DOHH2 (cell line): Measurements from ENCODE around the gene CBX7.

Experiments used
- H3F3A ChIP-seq: fragments of 200-600 bp; sonication (generic), shearing (Covaris generic); 2 replicates; pipeline ENCODE4 v1.6.0; 2016; ENCODE audit warnings: antibody characterized with exemption, mild to moderate bottlenecking; ENCODE audit not compliant: control insufficient read depth, insufficient read depth
- H3K27ac ChIP-seq: fragments of 200-600 bp; sonication (generic); 2 replicates; pipeline ENCODE4 v1.5.1; 2014; ENCODE audit warnings: low read depth, mild to moderate bottlenecking, low read length, moderate library complexity
- H3K27me3 ChIP-seq: fragments of 200-600 bp; sonication (generic); 2 replicates; pipeline ENCODE4 v1.6.1; 2014; ENCODE audit warnings: mild to moderate bottlenecking, low read length, mixed read lengths; ENCODE audit not compliant: control insufficient read depth
- H3K36me3 ChIP-seq: fragments of 200-600 bp; sonication (generic); 2 replicates; pipeline ENCODE4 v1.6.1; 2014; ENCODE audit warnings: mild to moderate bottlenecking, low read length, moderate library complexity, mixed read lengths; ENCODE audit not compliant: control insufficient read depth
- H3K4me1 ChIP-seq: fragments of 200-600 bp; sonication (generic); 2 replicates; pipeline ENCODE4 v1.6.1; 2014; ENCODE audit warnings: mild to moderate bottlenecking, low read length, mixed read lengths; ENCODE audit not compliant: control insufficient read depth
- H3K4me2 ChIP-seq: fragments of 200-600 bp; sonication (generic); 2 replicates; pipeline ENCODE4 v1.6.0; 2014; ENCODE audit warnings: mild to moderate bottlenecking, low read length, moderate library complexity
- H3K4me3 ChIP-seq: fragments of 200-600 bp; sonication (generic); 2 replicates; pipeline ENCODE4 v1.5.1; 2014; ENCODE audit warnings: mild to moderate bottlenecking, low read length, mixed read lengths
- H3K79me2 ChIP-seq: fragments of 200-600 bp; sonication (generic); 2 replicates; pipeline ENCODE4 v1.6.1; 2014; ENCODE audit warnings: mild to moderate bottlenecking, low read length, mixed read lengths; ENCODE audit not compliant: control insufficient read depth
- H3K9me2 ChIP-seq: fragments of 200-600 bp; sonication (generic); replicated peaks from 2 replicates; pipeline ENCODE4 v1.6.1; 2014; ENCODE audit warnings: mild to moderate bottlenecking, low read length, mixed read lengths; ENCODE audit not compliant: control insufficient read depth
- H3K9me3 ChIP-seq: fragments of 200-600 bp; sonication (generic); 2 replicates; pipeline ENCODE4 v1.6.1; 2014; ENCODE audit warnings: antibody characterized with exemption, low read length, mixed read lengths; ENCODE audit not compliant: control insufficient read depth, insufficient read depth
- H4K20me1 ChIP-seq: fragments of 200-600 bp; sonication (generic); 2 replicates; pipeline ENCODE4 v1.6.0; 2014; ENCODE audit warnings: low read depth, mild to moderate bottlenecking, antibody characterized with exemption, low read length, moderate library complexity; ENCODE audit not compliant: control insufficient read depth, insufficient read depth
- EZH2phosphoT487 ChIP-seq: fragments of 200-600 bp; sonication (generic); IDR thresholded peaks from 2 replicates; pipeline ENCODE4 v1.6.1; 2017; ENCODE audit warnings: borderline replicate concordance, mild to moderate bottlenecking, antibody characterized with exemption, low read length, moderate library complexity, mixed read lengths
- TF ChIP-seq, protein P1 (sequence below): fragments of 200-600 bp; sonication (generic); IDR thresholded peaks from one replicate; pipeline ENCODE4 v1.5.1; 2014; ENCODE audit warnings: antibody characterized with exemption, mild to moderate bottlenecking, low read depth, low read length; ENCODE audit not compliant: poor library complexity, severe bottlenecking

Gene CBX7

DNA sequence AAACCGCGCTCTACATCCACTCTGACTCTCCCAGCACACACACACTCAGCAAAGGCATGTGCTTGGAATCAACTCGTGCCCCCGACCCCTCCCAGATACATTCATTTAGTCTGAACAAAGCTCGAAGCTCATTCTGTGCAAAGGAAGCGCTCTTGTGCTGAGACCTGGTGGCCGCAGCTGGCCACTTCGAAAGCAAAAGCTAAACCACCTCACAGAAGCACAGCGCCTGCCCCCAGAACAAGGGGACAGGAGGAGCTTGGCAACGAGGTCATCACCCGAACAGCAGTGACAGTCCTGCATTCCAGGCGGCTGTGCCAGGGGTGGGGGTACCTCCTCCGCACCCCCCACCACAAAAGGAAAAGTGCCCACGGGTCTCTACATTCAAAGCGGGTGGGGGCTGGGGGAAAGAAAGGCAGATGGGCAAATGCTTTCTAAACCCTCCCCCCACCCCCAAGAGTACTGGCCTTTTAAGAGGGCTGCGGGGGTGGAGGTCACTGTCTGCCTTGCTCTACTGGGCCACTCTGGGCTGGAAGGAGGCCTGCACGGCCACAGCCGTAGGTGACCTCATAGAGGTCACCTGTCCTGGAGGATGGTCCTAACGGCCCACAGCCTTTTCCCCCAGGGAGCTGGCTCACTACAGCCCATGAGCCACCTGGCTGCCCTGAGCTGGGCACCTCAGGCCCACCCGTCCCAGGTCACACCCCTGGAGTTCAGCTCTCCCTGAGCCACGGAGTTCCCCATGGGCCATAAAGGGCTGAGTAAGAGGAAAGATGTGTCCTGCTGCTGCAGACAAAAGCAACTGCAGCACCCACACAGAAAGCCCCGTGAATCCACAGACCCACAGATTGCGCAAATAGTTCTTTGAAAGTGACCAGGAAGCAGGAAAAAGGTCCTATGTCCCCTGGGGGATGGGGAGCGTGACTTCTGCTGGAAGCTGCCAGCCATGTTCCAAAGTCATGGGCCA lies 21.3 kb downstream of the CBX7 start:
- no peak for TF ChIP-seq EZH2phosphoT487
- TF ChIP-seq, protein P1, sequence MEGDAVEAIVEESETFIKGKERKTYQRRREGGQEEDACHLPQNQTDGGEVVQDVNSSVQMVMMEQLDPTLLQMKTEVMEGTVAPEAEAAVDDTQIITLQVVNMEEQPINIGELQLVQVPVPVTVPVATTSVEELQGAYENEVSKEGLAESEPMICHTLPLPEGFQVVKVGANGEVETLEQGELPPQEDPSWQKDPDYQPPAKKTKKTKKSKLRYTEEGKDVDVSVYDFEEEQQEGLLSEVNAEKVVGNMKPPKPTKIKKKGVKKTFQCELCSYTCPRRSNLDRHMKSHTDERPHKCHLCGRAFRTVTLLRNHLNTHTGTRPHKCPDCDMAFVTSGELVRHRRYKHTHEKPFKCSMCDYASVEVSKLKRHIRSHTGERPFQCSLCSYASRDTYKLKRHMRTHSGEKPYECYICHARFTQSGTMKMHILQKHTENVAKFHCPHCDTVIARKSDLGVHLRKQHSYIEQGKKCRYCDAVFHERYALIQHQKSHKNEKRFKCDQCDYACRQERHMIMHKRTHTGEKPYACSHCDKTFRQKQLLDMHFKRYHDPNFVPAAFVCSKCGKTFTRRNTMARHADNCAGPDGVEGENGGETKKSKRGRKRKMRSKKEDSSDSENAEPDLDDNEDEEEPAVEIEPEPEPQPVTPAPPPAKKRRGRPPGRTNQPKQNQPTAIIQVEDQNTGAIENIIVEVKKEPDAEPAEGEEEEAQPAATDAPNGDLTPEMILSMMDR = no peak
- Histone ChIP-seq H3F3A (no peaks in the 10 kb centered on the region), H3K4me2 (no peak overlapping the region), H3K9me2 (no peaks in the 10 kb centered on the region), H3K27ac (no peak overlapping the region), H3K9me3 (no peaks in the 10 kb centered on the region), H3K4me3 (no peak overlapping the region), H3K27me3 (peaks cover 3% of the 10 kb centered on the region; the same call in 1 of the 2 replicates), H3K36me3 (no peaks in the 10 kb centered on the region), H3K79me2 (no peaks in the 10 kb centered on the region), H4K20me1 (no peaks in the 10 kb centered on the region), H3K4me1 (no peaks in the 10 kb centered on the region)

DNA sequence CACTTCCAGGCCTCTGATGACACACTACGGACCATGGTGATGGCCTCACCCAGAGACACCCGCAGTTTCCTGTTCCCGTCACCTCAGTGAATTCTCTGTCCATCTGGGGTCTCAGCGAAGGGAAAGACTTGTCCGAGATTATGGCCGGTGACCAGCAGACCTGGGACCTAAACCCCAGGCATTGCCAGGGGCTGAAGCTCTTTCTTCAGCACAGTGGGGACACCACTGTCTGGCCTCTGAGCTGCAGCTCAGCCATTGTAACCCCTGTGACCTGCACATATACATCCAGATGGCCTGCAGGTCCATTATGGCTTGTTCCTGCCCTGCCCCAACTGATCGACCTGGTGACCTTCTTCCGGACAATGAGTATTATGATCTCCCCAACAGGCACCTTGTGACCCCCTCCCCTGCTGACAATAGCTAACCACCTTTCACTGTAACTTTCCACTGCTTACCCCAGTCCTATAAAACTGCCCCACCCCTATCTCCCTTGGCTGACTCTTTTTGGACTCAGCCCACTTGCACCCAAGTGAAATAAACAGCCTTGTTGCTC lies 22.3 kb downstream of the CBX7 start:
- no peaks in the 10 kb centered on the region for H3K9me3 ChIP-seq
- H3K4me2 ChIP-seq = no peak overlapping the region

DNA sequence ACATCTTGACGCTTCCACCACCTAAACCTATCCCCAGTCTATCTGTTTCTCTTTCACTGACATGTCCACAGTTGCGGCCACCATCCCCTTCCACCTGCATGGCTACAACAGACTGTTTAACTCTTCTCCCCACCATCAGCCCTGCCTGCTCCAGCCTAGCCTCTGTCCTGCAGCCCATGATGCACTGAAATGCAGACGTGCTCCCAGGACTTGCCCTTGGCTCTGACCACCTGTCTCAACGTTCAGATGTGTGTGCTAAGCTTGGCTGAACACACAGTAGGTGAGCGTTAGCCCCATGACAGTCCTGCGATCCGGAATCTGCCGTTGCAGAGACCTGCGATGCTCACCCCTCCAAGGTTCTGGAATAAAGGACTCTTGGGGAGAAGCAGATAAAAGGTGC lies 22.7 kb downstream of the CBX7 start:
- Histone ChIP-seq H3K27ac (no peak overlapping the region), H3K9me3 (no peaks in the 10 kb centered on the region), H3K27me3 (no peaks in the 10 kb centered on the region), H3K4me3 (no peak overlapping the region), H3K9me2 (no peaks in the 10 kb centered on the region), H3K4me1 (no peaks in the 10 kb centered on the region), H3K79me2 (no peaks in the 10 kb centered on the region), H3K36me3 (no peaks in the 10 kb centered on the region), H3K4me2 (no peak overlapping the region), H4K20me1 (no peaks in the 10 kb centered on the region), H3F3A (no peaks in the 10 kb centered on the region)
- no peak for TF ChIP-seq EZH2phosphoT487
- TF ChIP-seq, protein P1 = no peak

More for the DNA sequence above, 22.3 kb downstream of the CBX7 start:
- Histone ChIP-seq H3K4me1 (no peaks in the 10 kb centered on the region), H3K9me2 (no peaks in the 10 kb centered on the region), H3K79me2 (no peaks in the 10 kb centered on the region), H4K20me1 (no peaks in the 10 kb centered on the region), H3F3A (no peaks in the 10 kb centered on the region), H3K27me3 (no peaks in the 10 kb centered on the region; the same call in 1 of the 2 replicates), H3K27ac (no peak overlapping the region), H3K36me3 (no peaks in the 10 kb centered on the region), H3K4me3 (no peak overlapping the region)
- TF ChIP-seq EZH2phosphoT487 = no peak
- TF ChIP-seq, protein P1 = no peak
